IPS DF 4.7 (cell line): ENCODE results near the gene AHRR.

ENCODE experiments used
- DNase-seq: peaks from one replicate; pipeline ENCODE4 v3.0.0-alpha.2; 2013; ENCODE audit warnings: low spot score; ENCODE audit errors: extremely low read depth

The AHRR gene

GRCh38 chr5:458547-459353 lies 137.2 kb downstream of the AHRR start:
- no peak for DNase-seq

- DNase-seq: no peak
These were observed 138.2 kb downstream of the AHRR start for GRCh38 chr5:459562-460272.

GRCh38 chr5:460273-460625 lies 138.7 kb downstream of the AHRR start:
- DNase-seq: no peak

- no peak for DNase-seq
These were observed 140.6 kb downstream of the AHRR start for GRCh38 chr5:462051-462481.

GRCh38 chr5:463301-463700 lies 141.8 kb downstream of the AHRR start:
- no peak for DNase-seq

- no peak for DNase-seq
These were observed 142.4 kb downstream of the AHRR start for GRCh38 chr5:463952-464351.

- no peak for DNase-seq
These were observed 142.9 kb downstream of the AHRR start for GRCh38 chr5:464446-464842.

GRCh38 chr5:464843-465590 lies 143.5 kb downstream of the AHRR start:
- DNase-seq: no peak

GRCh38 chr5:465591-466403 lies 144.3 kb downstream of the AHRR start:
- DNase-seq: no peak

GRCh38 chr5:466661-467310 lies 145.3 kb downstream of the AHRR start:
- no peak for DNase-seq

- DNase-seq: no peak
These were observed 146.9 kb downstream of the AHRR start for GRCh38 chr5:468401-468800.

- DNase-seq: no peak
These were observed 148.4 kb downstream of the AHRR start for GRCh38 chr5:469752-470483.

- no peak for DNase-seq
These were observed 149.6 kb downstream of the AHRR start for GRCh38 chr5:470961-471749.

GRCh38 chr5:471750-472058 lies 150.2 kb downstream of the AHRR start:
- DNase-seq: no peak

- no peak for DNase-seq
These were observed 150.7 kb downstream of the AHRR start for GRCh38 chr5:472076-472655.

- no peak for DNase-seq
These were observed 151.4 kb downstream of the AHRR start for GRCh38 chr5:472656-473550.

- DNase-seq: no peak
These were observed 152.2 kb downstream of the AHRR start for GRCh38 chr5:473551-474192.
